ENCODE measurements around the gene ADGRG3. TPM values are rescaled to one million over a fixed set of nuclear protein-coding genes. Genes with fewer than 3 reads are reported as not detected.

Gene ADGRG3
- total and polyA plus RNA-seq, 2 donors (not counting 1 experiment from before 2014, with no cell fraction given): not detected

DNA sequence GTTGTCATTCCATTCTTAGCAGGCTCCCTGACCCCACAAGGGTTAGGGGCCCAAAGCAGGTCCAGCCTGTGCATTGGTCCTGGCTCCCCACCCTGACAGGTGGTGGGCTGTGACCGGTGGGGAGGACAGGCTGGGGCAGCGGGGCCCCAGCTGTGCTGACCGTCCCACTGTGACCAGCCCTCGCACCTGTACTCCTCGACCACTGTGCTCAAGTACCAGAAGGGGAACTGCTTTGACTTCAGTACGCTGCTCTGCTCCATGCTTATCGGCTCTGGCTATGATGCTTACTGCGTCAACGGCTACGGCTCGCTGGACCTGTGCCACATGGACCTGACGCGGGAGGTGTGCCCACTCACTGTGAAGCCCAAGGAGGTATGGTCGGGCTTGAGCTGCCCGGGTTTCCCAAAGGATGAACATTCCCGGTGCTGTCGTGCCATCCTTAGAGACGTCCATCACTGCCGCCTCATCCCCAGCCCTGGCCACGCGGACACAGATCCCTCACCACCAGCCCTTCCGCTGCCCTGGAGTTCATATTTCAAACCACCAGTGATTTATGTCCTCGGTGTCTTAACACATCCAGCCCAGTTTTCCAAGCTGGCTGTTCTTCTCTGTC lies 33.8 kb downstream of the ADGRG3 start:
- no peak overlapping the region for H3K27ac Mint-ChIP-seq
- CTCF ChIA-PET: interaction anchor here (0.6 kb wide), 1 partner anchor 355 kb away, joined by 3 read pairs; no protein-coding TSS in a partner anchor

DNA sequence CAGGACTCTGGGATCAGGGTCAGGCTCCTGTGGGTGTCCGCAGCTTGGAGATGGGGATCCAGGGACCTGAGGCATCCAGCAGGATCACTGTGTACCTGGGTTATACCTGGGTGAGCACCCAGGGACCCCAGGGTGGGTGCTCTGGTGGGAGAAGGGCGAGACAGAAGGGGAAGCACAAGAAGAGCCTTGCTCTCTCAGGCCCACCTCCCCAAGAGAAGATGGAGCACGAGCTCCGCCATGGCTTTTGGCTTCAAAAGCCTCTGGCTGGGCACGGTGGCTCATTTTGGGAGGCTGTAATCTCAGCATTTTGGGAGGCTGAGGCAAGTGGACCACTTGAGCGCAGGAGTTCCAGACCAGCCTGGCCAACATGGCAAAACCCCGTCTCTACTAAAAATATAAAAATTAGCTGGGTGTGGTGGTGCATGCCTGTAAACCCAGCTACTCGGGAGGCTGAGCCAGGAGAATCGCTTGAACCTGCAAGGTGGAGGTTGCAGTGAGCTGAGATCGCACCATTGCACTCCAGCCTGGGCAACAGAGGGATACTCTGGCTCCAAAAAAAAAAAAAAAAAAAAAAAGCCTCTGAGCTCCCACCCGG lies 35.4 kb downstream of the ADGRG3 start:
- no peak overlapping the region for H3K4me3 Mint-ChIP-seq
- H3K4me1 Mint-ChIP-seq: no peaks in the 10 kb centered on the region
- peaks cover 15% of the 10 kb centered on the region for H3K27me3 Mint-ChIP-seq
- no peak for DNase-seq
- H3K4me3 ChIP-seq (ENCODE audit: control extremely low read depth in 1 of 5, extremely low read depth in 1 of 5, insufficient read depth in 1 of 5, low read depth in 2 of 5, low read length in 4 of 5): no peak overlapping the region
- no peaks in the 10 kb centered on the region for H3K4me1 ChIP-seq (ENCODE audit: control insufficient read depth in 2 of 2, insufficient read depth in 2 of 2, low read length in 2 of 2)
- H2AFZ ChIP-seq (ENCODE audit: insufficient read depth, low read depth, low read length, poor library complexity, severe bottlenecking): no peak overlapping the region
- ChIA-PET POLR2A (no interaction called here), CTCF (interaction anchor here (0.9 kb wide), 1 partner anchor 9 kb away, joined by 3 read pairs; the partner anchor contains the start of gene DRC7)
- no peaks in the 10 kb centered on the region for H4K20me1 ChIP-seq (ENCODE audit: control insufficient read depth, insufficient read depth, low read length, poor library complexity, severe bottlenecking)
- H3K27ac ChIP-seq (ENCODE audit: low read length in 2 of 2): no peak overlapping the region
- peaks cover 0 to 3% (median 0%) of the 10 kb centered on the region in 3 donors for H3K9me3 ChIP-seq (ENCODE audit: control extremely low read depth in 1 of 3, control insufficient read depth in 2 of 3, insufficient read depth in 1 of 3, low read length in 2 of 3)
- no peak overlapping the region for H3K9ac ChIP-seq (ENCODE audit: low read length)
- over 99% methylated on average over 6 of the region's 11 CpGs for WGBS (ENCODE audit: insufficient coverage)
- no peak for ATAC-seq (ENCODE audit: low read depth)
- no peaks in the 10 kb centered on the region for H3K27me3 ChIP-seq (replicated peaks in 1 of 4; ENCODE audit: control extremely low read depth in 1 of 4, control insufficient read depth in 3 of 4, insufficient read depth in 4 of 4, low read length in 3 of 4)
- intact Hi-C loops (cut with micrococcal nuclease): no loop called here
- TF ChIP-seq EZH2 (IDR thresholded peaks at IDR 0.05; ENCODE audit: borderline replicate concordance, insufficient read depth, low read depth, low read length, poor library complexity, severe bottlenecking): no peak
- TF ChIP-seq, protein P1, sequence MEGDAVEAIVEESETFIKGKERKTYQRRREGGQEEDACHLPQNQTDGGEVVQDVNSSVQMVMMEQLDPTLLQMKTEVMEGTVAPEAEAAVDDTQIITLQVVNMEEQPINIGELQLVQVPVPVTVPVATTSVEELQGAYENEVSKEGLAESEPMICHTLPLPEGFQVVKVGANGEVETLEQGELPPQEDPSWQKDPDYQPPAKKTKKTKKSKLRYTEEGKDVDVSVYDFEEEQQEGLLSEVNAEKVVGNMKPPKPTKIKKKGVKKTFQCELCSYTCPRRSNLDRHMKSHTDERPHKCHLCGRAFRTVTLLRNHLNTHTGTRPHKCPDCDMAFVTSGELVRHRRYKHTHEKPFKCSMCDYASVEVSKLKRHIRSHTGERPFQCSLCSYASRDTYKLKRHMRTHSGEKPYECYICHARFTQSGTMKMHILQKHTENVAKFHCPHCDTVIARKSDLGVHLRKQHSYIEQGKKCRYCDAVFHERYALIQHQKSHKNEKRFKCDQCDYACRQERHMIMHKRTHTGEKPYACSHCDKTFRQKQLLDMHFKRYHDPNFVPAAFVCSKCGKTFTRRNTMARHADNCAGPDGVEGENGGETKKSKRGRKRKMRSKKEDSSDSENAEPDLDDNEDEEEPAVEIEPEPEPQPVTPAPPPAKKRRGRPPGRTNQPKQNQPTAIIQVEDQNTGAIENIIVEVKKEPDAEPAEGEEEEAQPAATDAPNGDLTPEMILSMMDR (IDR thresholded peaks at IDR 0.05): no peak
- H3K4me2 ChIP-seq (replicated peaks; ENCODE audit: low read depth, low read length, poor library complexity, severe bottlenecking): no peak overlapping the region
- no peaks in the 10 kb centered on the region for H3K36me3 ChIP-seq (replicated peaks in 1 of 2; ENCODE audit: control extremely low read depth in 1 of 2, control insufficient read depth in 1 of 2, extremely low read depth in 1 of 2, insufficient read depth in 2 of 2, low read length in 1 of 2)
- H3K79me2 ChIP-seq (ENCODE audit: control insufficient read depth, insufficient read depth, low read length): no peaks in the 10 kb centered on the region
- no peaks in the 10 kb centered on the region for H3K9me3 Mint-ChIP-seq (ENCODE audit: insufficient read depth)
- H3K27ac Mint-ChIP-seq: no peak overlapping the region

More for the DNA sequence above, 33.8 kb downstream of the ADGRG3 start:
- ATAC-seq (ENCODE audit: low read depth) (no peak), DNase-seq (no peak)
- H3K9me3 ChIP-seq (ENCODE audit: control extremely low read depth in 1 of 3, control insufficient read depth in 2 of 3, insufficient read depth in 1 of 3, low read length in 2 of 3): no peaks in the 10 kb centered on the region
- Mint-ChIP-seq H3K9me3 (ENCODE audit: insufficient read depth) (no peaks in the 10 kb centered on the region), H3K4me3 (no peak overlapping the region), H3K4me1 (no peaks in the 10 kb centered on the region), H3K27me3 (peaks cover 2% of the 10 kb centered on the region)
- H2AFZ ChIP-seq (ENCODE audit: insufficient read depth, low read depth, low read length, poor library complexity, severe bottlenecking): no peak overlapping the region
- H3K4me1 ChIP-seq (ENCODE audit: control insufficient read depth in 2 of 2, insufficient read depth in 2 of 2, low read length in 2 of 2): no peaks in the 10 kb centered on the region
- H3K4me3 ChIP-seq (ENCODE audit: control extremely low read depth in 1 of 5, extremely low read depth in 1 of 5, insufficient read depth in 1 of 5, low read depth in 2 of 5, low read length in 4 of 5): no peak overlapping the region
- POLR2A ChIA-PET: no interaction called here
- intact Hi-C loops (cut with micrococcal nuclease): no loop called here
- H3K9ac ChIP-seq (ENCODE audit: low read length): no peak overlapping the region
- TF ChIP-seq, protein P1 (IDR thresholded peaks at IDR 0.05): no peak
- no peak for TF ChIP-seq EZH2 (IDR thresholded peaks at IDR 0.05; ENCODE audit: borderline replicate concordance, insufficient read depth, low read depth, low read length, poor library complexity, severe bottlenecking)
- no peaks in the 10 kb centered on the region for H3K27me3 ChIP-seq (replicated peaks in 1 of 4; ENCODE audit: control extremely low read depth in 1 of 4, control insufficient read depth in 3 of 4, insufficient read depth in 4 of 4, low read length in 3 of 4)
- no peaks in the 10 kb centered on the region for H3K36me3 ChIP-seq (replicated peaks in 1 of 2; ENCODE audit: control extremely low read depth in 1 of 2, control insufficient read depth in 1 of 2, extremely low read depth in 1 of 2, insufficient read depth in 2 of 2, low read length in 1 of 2)
- 69% methylated on average over 23 of the region's 23 CpGs for WGBS (ENCODE audit: insufficient coverage)
- no peak overlapping the region for H3K27ac ChIP-seq (ENCODE audit: low read length in 2 of 2)
- no peak overlapping the region for H3K4me2 ChIP-seq (replicated peaks; ENCODE audit: low read depth, low read length, poor library complexity, severe bottlenecking)
- no peaks in the 10 kb centered on the region for H4K20me1 ChIP-seq (ENCODE audit: control insufficient read depth, insufficient read depth, low read length, poor library complexity, severe bottlenecking)
- no peaks in the 10 kb centered on the region for H3K79me2 ChIP-seq (ENCODE audit: control insufficient read depth, insufficient read depth, low read length)
